ENCODE results near the gene ELF3.

- TF ChIP-seq, protein P1, sequence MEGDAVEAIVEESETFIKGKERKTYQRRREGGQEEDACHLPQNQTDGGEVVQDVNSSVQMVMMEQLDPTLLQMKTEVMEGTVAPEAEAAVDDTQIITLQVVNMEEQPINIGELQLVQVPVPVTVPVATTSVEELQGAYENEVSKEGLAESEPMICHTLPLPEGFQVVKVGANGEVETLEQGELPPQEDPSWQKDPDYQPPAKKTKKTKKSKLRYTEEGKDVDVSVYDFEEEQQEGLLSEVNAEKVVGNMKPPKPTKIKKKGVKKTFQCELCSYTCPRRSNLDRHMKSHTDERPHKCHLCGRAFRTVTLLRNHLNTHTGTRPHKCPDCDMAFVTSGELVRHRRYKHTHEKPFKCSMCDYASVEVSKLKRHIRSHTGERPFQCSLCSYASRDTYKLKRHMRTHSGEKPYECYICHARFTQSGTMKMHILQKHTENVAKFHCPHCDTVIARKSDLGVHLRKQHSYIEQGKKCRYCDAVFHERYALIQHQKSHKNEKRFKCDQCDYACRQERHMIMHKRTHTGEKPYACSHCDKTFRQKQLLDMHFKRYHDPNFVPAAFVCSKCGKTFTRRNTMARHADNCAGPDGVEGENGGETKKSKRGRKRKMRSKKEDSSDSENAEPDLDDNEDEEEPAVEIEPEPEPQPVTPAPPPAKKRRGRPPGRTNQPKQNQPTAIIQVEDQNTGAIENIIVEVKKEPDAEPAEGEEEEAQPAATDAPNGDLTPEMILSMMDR (conservative IDR thresholded peaks at IDR 0.05; ENCODE audit: low read depth in 2 of 2), result no peak
- TF ChIP-seq ZNF331 (CRISPR knock-in tag; IDR thresholded peaks at IDR 0.05; ENCODE audit: low read depth) (no peak), EZH2 (IDR thresholded peaks at IDR 0.05; ENCODE audit: low read depth, unreplicated experiment) (no peak), POLR2AphosphoS5 (IDR thresholded peaks at IDR 0.05; ENCODE audit: low read depth) (no peak), EZH2phosphoT487 (IDR thresholded peaks at IDR 0.05; ENCODE audit: unreplicated experiment) (no peak)
- TF ChIP-seq, protein P2, sequence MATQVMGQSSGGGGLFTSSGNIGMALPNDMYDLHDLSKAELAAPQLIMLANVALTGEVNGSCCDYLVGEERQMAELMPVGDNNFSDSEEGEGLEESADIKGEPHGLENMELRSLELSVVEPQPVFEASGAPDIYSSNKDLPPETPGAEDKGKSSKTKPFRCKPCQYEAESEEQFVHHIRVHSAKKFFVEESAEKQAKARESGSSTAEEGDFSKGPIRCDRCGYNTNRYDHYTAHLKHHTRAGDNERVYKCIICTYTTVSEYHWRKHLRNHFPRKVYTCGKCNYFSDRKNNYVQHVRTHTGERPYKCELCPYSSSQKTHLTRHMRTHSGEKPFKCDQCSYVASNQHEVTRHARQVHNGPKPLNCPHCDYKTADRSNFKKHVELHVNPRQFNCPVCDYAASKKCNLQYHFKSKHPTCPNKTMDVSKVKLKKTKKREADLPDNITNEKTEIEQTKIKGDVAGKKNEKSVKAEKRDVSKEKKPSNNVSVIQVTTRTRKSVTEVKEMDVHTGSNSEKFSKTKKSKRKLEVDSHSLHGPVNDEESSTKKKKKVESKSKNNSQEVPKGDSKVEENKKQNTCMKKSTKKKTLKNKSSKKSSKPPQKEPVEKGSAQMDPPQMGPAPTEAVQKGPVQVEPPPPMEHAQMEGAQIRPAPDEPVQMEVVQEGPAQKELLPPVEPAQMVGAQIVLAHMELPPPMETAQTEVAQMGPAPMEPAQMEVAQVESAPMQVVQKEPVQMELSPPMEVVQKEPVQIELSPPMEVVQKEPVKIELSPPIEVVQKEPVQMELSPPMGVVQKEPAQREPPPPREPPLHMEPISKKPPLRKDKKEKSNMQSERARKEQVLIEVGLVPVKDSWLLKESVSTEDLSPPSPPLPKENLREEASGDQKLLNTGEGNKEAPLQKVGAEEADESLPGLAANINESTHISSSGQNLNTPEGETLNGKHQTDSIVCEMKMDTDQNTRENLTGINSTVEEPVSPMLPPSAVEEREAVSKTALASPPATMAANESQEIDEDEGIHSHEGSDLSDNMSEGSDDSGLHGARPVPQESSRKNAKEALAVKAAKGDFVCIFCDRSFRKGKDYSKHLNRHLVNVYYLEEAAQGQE (IDR thresholded peaks at IDR 0.05; ENCODE audit: unreplicated experiment), result no peak
Observed at GRCh38 chr1:202046748-202047708, 36.6 kb downstream of the ELF3 start.

All from GM23338 (cell line).